Measurements from ENCODE around the gene SMYD3.

GRCh38 chr1:245797592-245798348 lies 709.3 kb downstream of the SMYD3 start:
- TF ChIP-seq FOXP2 (optimal IDR thresholded peaks at IDR 0.05; ENCODE audit: borderline replicate concordance, extremely low read depth, extremely low read length, insufficient read depth) (no peak), TAF1 (IDR thresholded peaks at IDR 0.05; ENCODE audit: borderline replicate concordance, insufficient read depth, low read length) (no peak), POLR2AphosphoS5 (IDR thresholded peaks at IDR 0.05; ENCODE audit: low read depth, low read length) (no peak)
